KMS-11 (cell line): Measurements from ENCODE around the gene SUSD6.

Experiments
- H2AFZ ChIP-seq: fragments of 200-600 bp; sonication (generic); 2 replicates; pipeline ENCODE4 v1.6.1; 2016; ENCODE audit warnings: antibody characterized with exemption, mixed run types, low read depth
- H3K27ac ChIP-seq: fragments of 200-600 bp; sonication (generic); 2 replicates; pipeline ENCODE4 v1.6.1; 2016; ENCODE audit warnings: mild to moderate bottlenecking, mixed run types
- H3K27me3 ChIP-seq: fragments of 200-600 bp; sonication (generic); 2 replicates; pipeline ENCODE4 v1.6.1; 2017; ENCODE audit warnings: mild to moderate bottlenecking, low read depth, mixed run types, moderate library complexity; ENCODE audit not compliant: insufficient read depth
- H3K36me3 ChIP-seq: fragments of 200-600 bp; sonication (generic); 2 replicates; pipeline ENCODE4 v1.6.1; 2017; ENCODE audit warnings: mild to moderate bottlenecking, mixed run types; ENCODE audit not compliant: insufficient read depth
- H3K4me1 ChIP-seq: fragments of 200-600 bp; sonication (generic); 2 replicates; pipeline ENCODE4 v1.6.1; 2016; ENCODE audit warnings: mild to moderate bottlenecking, low read depth, mixed run types; ENCODE audit not compliant: poor library complexity, severe bottlenecking
- H3K4me2 ChIP-seq: fragments of 200-600 bp; sonication (generic); 2 replicates; pipeline ENCODE4 v1.7.0; 2016; ENCODE audit warnings: mild to moderate bottlenecking, mixed run types
- H3K4me3 ChIP-seq: fragments of 200-600 bp; sonication (generic); IDR thresholded peaks from 2 replicates; pipeline ENCODE4 v1.6.1; 2017; ENCODE audit warnings: low read depth, low read length, mixed read lengths; ENCODE audit not compliant: insufficient read depth
- H3K79me2 ChIP-seq: fragments of 200-600 bp; sonication (generic); 2 replicates; pipeline ENCODE4 v1.6.1; 2016; ENCODE audit warnings: low read depth, mixed run types; ENCODE audit not compliant: insufficient read depth
- H3K9ac ChIP-seq: fragments of 200-600 bp; sonication (generic); 2 replicates; pipeline ENCODE4 v1.6.1; 2016; ENCODE audit warnings: mild to moderate bottlenecking, mixed run types
- H4K20me1 ChIP-seq: fragments of 200-600 bp; sonication (generic); 2 replicates; pipeline ENCODE4 v1.6.1; 2016; ENCODE audit warnings: mild to moderate bottlenecking, mixed run types; ENCODE audit not compliant: insufficient read depth
- CTCF ChIP-seq: fragments of 200-600 bp; sonication (generic); conservative IDR thresholded peaks from 2 replicates; pipeline ENCODE4 v1.6.1; 2017; ENCODE audit warnings: low read depth, mild to moderate bottlenecking, antibody characterized with exemption, low read length, moderate library complexity, mixed read lengths

Gene SUSD6

GRCh38 chr14:69648480-69649451 lies 37.4 kb downstream of the SUSD6 start:
- Histone ChIP-seq H3K27me3 (no peaks in the 10 kb centered on the region), H3K27ac (peak overlapping the region; percentile 18; the same call in 1 of the 2 replicates), H3K4me3 (no peak overlapping the region), H3K79me2 (no peaks in the 10 kb centered on the region), H3K9ac (no peak overlapping the region), H2AFZ (no peak overlapping the region), H4K20me1 (no peaks in the 10 kb centered on the region), H3K4me1 (peaks cover 15% of the 10 kb centered on the region), H3K4me2 (peak overlapping the region; percentile 80), H3K36me3 (no peaks in the 10 kb centered on the region)
- no peak for TF ChIP-seq CTCF

GRCh38 chr14:69650948-69651369 lies 39.6 kb downstream of the SUSD6 start:
- no peak overlapping the region for H3K4me3 ChIP-seq
- H3K4me2 ChIP-seq, result no peak overlapping the region
- H3K27me3 ChIP-seq, result no peaks in the 10 kb centered on the region
- H4K20me1 ChIP-seq, result no peaks in the 10 kb centered on the region
- H3K79me2 ChIP-seq, result no peaks in the 10 kb centered on the region
- H3K36me3 ChIP-seq, result no peaks in the 10 kb centered on the region
- H2AFZ ChIP-seq, result no peak overlapping the region
- H3K27ac ChIP-seq, result no peak overlapping the region
- no peak for TF ChIP-seq CTCF
- H3K4me1 ChIP-seq, result peaks cover 15% of the 10 kb centered on the region
- no peak overlapping the region for H3K9ac ChIP-seq

GRCh38 chr14:69651664-69652063 lies 40.3 kb downstream of the SUSD6 start:
- H3K27ac ChIP-seq, result no peak overlapping the region

More at GRCh38 chr14:69651664-69652063, 40.3 kb downstream of the SUSD6 start:
- H2AFZ ChIP-seq, result no peak overlapping the region
- H3K4me1 ChIP-seq, result peaks cover 15% of the 10 kb centered on the region
- H3K4me3 ChIP-seq, result no peak overlapping the region
- no peak for TF ChIP-seq CTCF
- H3K79me2 ChIP-seq, result no peaks in the 10 kb centered on the region
- H3K36me3 ChIP-seq, result no peaks in the 10 kb centered on the region
- no peaks in the 10 kb centered on the region for H4K20me1 ChIP-seq
- H3K27me3 ChIP-seq, result no peaks in the 10 kb centered on the region
- H3K9ac ChIP-seq, result no peak overlapping the region
- no peak overlapping the region for H3K4me2 ChIP-seq
